HG02588 (cell line): ENCODE data around the gene NPC2.

Experiments used
- ATAC-seq: cut with Tn5 transposase; IDR thresholded peaks from one replicate; pipeline ENCODE4 v1.9.1; 2021; ENCODE audit warnings: mild to moderate bottlenecking, moderate library complexity; ENCODE audit not compliant: unreplicated experiment

The NPC2 gene

DNA sequence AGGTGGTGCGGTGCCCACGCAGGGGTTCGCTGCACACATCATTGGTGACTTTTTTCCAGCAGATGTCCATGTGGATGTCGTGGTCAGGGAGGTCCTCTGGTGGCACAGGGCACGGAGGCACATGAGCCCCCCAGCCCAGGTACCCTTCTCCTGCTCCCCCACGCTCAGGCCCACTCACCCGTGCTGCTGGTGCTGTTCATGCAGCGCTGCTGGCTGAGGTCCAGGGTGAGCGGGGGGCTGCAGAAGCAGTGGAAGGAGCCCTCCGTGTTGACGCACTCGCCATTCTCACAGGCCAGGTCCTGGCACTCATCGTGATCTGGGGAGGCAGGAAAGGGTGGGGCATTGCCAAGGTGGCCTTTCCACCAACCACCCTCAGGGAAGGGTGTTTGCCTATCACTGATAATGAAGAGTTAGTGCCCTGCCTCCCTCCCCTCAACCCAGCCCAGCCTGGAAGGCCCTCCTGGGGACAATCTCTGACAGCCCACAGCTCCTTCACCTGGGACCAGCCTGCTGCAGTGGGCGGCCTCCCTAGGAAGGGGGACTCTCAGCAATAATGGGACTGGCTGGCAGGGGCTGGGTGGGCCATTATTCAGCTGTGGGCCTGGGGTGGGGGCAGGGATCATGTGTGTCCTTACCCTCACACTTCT, 10.3 kb upstream of the NPC2 start:
- no peak for ATAC-seq

DNA sequence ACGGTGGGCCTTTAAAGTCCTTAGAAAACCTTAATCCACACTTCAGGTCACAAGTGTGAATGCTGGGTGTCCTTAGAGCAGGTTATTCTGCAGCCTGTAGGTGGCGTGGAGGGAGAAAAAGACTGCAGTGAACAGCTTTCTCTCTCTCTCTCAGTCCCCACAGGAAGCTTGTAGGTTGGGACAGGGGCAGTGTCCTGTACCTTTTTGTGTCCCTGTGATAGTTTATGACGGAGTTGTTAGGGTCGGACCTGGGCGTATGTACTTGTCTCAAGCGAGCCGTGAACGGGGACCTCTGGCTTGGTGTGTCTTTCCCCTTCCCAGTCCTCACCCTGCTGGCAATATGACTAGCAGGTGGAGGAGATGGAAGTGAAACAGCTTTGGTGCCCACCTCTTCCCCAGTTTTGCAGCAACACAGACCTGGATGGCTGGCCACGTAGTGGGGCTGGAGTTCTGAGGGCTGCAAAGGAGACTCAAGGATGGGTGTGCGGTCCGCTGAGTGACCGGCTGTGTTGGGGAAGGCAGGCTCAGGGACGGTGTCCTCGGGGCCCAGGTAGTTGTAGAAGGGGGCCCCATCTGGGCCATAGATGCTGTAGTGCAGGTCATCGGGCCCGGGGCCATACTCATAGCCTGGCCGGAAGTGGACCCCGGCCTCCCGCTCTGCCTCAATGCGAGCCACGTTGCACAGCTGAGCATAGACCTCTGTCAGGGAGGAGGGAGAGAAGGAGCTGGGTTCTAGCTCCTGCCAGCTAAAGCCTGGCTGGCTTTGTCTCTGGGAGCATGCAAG, 9.3 kb upstream of the NPC2 start:
- ATAC-seq, result no peak

DNA sequence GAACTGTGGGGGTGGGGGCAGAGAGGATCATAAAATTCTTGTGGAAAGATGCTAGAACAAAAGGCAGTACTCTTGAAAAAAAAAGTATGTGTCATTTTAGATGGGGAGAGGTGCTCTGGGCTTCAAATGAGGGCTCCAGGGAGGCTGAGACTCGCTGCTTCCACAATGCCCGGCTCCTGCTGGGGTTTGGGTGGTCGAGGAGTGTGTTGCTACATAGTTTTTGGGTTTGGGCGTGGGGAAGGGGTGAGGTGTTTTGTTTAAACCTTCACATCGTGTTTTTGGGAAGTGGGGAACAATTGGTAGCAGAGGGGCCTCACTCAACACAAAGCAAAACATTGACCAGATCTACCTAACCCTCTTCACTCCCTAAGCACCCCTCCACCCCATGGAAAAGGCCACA, 8.6 kb upstream of the NPC2 start:
- no peak for ATAC-seq

DNA sequence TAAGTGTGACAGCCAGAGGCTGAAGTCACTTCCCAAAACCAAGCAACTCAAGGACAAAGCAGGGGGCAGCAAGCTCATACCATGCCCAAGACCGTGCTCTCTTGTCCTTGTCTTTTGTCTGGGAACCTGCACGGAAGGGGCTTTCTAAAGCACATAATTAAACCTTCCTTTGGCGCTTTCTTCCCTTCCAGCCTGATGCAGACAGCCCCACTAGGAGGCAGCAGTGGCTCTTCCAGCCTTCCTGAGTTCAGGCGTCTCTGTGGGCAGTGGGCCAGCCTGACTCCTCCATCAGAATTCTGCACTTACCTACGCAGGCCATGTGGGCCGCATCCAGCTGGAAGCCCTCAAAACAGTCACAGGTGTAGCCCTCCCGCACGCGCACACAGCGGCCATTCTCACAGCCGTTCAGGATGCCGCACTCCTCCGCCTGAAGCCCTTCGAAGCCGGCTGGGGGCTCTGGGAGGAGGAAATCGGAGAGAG, 8.1 kb upstream of the NPC2 start:
- no peak for ATAC-seq

DNA sequence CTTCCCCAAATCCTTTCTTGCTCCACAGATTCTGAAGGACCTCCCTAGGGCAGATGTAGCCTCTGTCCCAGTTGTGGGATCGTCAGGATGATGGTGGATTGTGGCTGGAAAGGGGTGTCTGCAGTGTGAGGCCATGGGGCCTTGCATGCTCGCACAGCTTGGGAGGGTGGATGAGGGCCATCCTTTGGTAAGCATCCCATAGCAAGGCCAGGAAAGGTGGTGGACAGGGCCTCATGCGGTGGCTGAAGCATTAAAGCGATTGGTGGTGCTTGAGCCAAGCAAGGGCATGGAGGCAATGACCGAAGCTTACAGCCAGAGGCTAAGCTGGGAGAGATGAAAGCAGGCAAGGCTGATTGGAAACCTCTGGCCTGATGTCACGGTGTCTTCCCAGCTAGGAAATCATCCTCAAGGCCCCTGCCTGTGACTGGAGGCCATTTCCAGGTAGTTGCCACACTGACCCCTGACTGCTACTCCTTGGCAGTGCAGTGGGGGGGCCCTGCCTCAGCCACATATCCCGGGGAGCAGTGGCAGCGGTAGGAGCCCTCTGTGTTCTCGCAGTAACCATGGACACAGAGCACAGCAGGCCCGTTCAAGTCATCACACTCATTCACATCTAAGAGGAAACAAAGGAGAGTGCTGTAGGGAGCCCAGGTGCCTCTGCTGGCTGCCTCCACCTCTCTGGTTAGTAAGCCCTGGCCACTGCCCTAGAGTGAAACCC, 7.5 kb upstream of the NPC2 start:
- no peak for ATAC-seq

DNA sequence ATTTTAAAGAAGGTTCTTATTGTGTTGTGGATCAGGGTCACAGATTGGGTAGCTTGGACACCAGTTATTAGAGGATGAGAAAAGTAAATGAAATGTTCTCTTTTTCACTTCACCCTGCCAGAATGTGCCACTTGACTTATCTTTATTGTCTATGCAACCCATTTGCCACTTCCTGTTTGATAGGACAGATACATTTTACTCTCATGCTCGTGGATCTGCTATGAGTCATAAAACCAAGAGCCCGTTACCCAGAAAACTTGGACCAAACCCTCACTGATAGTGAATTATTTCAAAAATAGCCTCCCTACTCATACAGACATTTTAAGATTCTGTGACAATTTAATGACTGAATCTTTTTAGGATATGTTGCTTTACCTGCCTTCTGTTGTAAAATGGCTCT, 2.3 kb upstream of the NPC2 start:
- no peak for ATAC-seq

DNA sequence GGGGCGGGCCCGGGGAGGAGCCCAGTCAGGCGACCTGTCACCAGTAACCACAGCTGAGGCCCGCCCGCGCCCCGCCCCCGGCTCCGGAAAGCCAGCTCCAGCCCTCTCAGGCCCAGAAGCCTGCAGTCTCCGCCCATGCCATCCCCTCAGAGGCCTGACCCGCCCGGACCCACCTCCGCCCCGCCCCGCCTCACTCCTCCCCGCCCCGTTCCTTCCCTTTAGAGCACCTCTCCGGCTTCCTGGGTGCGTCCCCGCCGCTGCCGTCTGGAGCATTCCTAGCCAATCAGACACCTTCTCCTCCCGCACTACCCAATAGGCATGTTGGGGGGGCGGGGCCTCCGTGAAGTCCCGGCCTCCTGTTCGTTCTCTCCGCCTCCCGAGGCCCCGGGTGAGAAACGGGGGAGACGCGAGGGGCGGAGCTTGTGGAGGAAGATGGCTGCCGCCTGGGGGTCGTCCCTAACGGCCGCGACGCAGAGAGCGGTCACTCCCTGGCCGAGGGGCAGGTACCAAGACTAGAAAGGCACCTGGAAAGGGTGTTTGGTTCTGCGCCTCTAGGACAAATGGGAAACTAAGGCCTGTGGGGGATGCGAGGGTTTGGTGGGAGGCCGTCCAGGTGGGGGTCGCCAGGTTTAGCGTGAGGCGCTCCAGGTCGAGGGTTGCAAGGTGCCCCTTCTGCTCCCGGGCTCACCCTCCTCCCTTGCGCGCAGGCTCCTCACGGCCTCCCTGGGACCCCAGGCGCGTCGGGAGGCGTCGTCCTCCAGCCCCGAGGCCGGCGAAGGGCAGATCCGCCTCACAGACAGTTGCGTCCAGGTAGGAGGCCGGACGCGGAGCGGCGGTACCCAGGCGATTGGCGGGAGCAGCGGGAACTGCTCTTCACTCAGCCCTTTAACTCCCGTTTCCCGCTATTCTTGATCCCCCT, 497 bp upstream of the NPC2 start, which contains the start of gene ISCA2:
Gene ISCA2 (plus strand): TSS at position 423 of the 919 bp plus-strand sequence. CDS start 10 bp downstream, at position 433.
- ATAC-seq, result peak; percentile 88

DNA sequence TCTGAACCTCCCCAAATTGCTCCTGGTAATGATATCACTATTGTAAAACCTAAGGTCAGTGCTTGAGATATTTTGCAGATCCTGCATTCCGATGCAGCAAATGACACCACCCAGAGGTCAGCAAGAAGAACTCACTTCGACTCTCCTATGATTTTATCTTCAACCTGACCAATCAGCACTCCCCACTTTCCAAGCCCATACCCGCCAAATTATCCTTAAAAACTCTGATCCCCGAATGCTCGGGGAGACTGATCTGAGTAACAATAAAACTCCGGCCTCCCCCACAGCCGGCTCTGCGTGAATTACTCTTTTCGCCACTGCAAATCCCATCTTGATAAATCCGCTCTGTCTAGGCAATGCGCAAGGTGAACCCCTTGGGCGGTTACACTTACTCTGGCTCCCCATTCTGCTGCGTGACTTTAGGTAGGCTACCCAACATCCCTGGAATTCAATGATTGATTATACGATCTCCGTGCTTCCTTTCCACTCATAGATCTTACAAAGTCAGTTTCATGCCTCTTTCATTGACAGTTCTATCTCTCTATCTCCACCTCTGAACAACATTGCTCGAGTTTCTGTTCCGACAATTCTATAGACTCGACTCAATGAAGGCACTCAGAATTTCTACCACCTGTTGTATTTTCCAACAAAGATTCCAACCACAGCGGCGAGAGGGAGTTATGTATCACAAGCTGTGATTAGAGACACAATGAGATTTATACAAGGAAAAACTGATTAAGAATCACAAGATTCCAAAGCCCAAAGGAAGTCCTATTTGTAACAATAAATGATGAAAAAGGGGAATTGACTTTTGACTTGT, 939 bp downstream of the NPC2 start:
- no peak for ATAC-seq

DNA sequence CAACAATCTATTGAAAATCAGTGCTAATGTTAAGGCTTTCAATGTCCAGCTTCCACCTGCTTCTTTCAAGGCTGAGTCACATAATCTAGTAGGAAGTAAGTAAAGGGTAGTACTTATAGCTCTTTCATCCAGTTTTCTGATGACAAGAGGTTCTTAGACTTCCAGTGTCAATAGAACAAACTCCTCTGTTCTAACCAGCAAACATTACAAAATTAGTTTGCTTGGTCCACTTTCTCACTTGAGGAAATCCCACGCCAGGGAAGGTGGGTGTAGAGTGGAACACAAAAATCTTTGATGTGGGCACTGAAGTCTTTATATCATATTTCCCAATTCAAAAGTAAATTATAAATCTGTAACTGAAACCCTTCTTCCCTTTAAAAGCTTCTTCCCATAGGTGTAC, 2.6 kb downstream of the NPC2 start:
- no peak for ATAC-seq

DNA sequence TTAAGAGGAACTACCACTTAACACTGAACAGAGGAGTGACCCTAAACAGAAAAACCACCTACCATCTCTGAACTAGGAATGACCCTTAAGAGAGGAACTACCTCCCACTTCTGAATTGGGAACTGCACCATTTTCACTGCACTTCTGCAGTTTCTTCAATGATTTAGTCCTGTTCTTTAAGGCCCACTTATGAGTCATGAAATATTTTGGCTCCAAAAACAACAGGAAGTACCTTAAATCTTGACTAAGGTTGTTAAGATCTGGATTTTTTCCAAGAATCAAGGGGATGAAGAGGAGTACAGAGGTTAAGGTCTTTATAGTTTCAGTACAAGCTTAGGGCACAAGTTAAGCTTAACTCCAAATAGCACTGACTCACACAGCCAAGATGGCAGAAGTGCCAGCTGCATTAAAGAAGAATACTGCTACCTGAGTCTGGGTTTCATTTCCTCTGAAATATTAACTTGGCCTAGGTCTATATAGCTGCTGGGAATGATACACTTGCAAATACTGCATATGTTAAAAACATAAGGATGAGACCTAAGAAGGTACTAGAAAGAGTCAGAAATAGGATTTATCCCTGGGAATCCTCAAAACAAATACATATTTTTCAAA, 4.2 kb downstream of the NPC2 start:
- ATAC-seq, result no peak

DNA sequence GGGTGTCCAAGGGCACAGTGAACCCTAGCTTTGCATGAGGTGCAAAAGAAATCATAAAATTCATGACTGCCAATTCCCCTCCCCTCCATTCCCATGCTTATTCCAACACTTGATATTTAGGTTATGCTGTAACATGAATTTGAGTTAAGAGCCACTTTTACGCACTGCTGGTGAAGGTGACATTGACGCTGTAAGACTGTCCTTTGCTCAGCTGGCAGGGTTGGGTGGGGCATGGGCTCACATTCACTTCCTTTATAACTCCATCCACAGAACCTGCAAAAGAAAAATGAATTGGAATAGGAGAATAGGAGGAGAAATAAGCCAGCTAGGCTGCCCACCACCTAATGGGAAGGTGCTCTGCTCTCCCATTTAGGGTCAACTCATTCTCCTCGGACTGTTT, 6.9 kb downstream of the NPC2 start:
- no peak for ATAC-seq

DNA sequence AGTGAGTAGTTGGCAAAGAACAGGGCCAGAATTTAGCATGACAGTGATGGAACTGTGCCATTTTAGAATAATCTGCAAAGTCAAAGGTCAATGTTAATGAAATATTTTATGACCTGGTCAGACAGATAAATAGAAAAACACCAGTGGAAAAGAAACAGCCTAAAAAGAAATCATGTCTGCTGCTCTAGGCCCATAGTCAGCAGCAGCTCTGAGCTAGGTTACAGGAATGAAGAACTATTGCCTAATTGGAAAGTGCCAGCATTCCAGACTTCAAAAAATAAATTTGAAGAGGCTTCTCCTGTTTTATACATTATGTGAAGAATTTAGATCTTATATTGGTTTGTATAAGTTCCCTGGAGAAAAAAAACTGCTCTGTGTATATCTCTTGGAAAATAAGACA, 9.8 kb downstream of the NPC2 start:
- ATAC-seq, result no peak

DNA sequence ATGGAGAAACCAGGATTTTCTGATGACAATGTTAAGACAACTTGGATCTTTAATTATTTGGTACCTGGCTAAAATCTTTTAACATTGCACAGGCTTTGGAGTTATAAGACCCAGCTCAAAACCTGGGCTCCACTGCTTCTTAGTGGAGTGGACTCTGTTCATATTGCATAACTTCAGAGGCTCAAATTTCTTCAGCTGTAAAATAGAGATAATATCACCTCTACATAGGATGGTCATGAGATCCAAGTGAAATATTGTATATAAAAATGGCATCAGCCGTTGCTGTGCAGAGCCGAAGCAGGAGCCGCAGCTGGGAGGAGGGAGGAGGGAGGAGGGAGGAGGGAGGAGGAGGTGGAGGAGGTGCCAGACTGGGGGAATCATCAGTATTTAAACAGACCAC, 10.5 kb downstream of the NPC2 start:
- ATAC-seq, result no peak

DNA sequence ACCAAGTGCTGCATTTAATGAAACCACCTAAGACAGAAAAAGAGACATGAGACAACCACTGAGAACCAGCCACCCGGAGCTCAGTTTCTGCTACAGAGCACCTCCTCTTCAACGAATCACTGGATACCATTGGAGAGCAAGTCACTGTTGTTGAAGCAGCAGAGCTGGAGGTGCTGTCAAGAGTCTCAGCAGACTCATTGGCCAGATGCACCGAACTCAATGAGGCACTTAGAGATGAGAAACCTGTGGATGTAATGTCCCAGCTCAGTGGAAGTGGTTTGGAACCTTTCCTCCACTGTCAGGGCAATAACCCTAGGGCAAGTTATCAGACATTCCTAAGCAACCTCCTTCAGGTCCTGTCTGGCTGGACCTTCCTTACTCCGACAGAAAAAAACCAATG, 13.1 kb downstream of the NPC2 start:
- no peak for ATAC-seq

DNA sequence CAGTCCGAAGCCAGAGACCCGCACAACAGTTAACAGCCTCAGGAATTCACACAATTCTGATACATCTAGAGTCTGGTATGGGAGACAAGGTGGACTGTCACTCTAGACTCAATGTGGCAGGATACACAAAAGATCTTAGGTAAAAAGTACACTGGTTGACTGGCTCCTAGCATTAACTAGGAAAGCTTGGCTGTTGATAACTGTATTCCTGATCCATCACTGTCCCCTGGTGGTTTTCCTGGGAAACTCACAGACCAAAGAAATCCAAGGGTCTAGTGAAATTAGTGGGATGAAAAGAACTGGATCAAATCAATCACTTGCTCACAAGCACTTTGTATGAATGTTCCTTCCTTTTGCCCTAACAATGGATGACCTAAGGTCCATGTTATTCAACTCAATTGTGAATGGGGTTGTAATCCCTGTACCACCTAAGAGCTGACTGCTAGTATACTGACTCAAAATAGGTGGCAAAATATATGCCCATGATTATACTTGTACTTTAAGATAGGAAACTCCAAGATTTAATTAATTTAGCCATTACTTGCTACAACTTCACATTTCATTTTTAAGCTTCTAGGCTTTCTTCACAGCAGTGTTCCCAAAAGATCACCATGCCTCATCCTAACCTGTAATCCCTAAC, 14.0 kb downstream of the NPC2 start:
- no peak for ATAC-seq

DNA sequence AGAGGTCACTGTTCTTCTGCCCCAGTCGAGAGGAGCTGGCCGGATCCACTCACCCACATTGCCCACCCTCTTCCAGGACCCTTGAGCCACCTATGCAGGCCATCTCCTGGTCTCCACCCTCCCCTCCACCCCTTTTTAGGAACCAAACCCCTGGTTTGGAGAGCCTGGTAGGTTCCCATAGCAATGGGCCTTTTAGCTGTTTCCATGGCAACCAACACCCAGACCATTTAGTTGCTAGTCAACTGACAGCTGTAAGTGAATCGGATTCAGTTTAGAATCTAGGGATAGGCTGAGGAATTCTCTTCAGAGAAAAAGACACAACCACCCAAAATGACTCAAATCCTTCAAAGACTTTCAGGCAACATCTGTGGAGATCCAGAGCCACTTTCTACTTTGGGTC, 16.5 kb downstream of the NPC2 start:
- ATAC-seq, result no peak

DNA sequence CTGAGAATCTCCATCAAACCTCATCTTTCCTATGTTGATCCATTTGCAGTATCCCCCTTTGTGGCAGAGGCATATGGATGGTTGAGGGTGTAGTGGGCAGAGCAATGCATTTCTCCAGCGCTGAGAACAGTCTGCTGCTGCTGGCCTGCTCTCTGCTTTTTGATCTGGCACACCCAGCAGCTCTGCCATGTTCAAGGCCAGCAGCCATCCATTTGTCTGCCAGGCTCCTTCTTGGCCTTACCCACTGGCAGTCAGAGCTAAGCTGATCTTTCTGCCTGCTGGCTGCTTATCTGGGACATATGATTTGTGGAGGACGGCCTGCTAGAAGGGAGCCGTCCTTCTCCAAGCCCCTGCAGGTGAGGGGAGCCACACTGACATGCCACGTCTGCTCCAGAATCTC, 17.0 kb downstream of the NPC2 start:
- no peak for ATAC-seq

DNA sequence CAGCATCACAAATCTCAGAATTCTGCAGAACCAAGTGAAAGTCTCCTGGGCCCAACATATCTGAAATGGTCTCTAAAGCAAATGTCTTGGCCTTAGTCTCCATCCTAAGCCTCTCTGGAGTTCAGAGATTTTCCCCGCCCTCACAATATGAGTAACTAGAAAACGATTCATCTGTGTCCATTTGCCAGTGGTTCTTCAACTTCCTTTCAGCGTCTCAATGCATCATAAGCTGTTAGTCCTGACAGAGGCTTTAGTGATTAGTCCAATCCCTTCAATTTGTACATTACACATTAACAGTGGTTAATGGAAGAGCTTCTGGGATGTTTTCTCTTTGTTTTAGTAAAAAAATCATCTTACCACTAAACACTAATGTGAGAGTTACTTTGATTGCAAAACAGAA, 17.4 kb downstream of the NPC2 start:
- ATAC-seq, result no peak

DNA sequence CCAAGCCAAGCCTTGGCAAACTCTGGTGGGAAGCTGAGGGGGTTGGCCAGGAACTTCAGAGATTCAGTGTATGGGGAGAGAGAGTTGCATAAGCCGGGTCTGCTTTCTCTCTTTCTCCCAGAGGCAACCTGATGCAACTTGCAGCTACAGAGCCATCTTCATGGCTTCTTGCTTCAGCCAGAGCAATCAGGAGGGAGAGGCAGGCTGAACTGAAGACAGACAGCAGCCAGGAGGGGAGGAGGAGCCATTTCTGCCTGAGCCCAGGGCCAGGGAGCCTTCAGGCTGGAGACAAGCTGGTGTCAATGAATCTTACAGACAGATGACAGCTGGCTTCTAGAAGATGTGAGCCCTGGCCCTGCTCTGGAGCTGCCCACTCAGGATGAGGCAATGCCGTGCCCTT, 18.7 kb downstream of the NPC2 start:
- no peak for ATAC-seq
